Upper lobe of right lung (tissue), 1 donor: ENCODE data around the gene SLC2A11. TPM values are rescaled to one million over a fixed set of nuclear protein-coding genes. Genes with fewer than 3 reads are reported as not detected.

Experiments used
- ATAC-seq: fragments of 200-7000 bp; cut with Tn5 transposase; one replicate; pipeline ENCODE4 v1.9.1; 2020; ENCODE audit warnings: mild to moderate bottlenecking, moderate library complexity
- DNase-seq: peaks from one replicate; pipeline ENCODE4 v3.0.0-alpha.2; 2020
- H3K27ac ChIP-seq: fragments of 200-600 bp; one replicate; pipeline ENCODE4 v1.8.0; 2022
- H3K27me3 ChIP-seq: fragments of 200-600 bp; one replicate; pipeline ENCODE4 v1.8.0; 2022; ENCODE audit warnings: mild to moderate bottlenecking
- H3K36me3 ChIP-seq: fragments of 200-600 bp; one replicate; pipeline ENCODE4 v1.8.0; 2022
- H3K4me1 ChIP-seq: fragments of 200-600 bp; one replicate; pipeline ENCODE4 v1.8.0; 2022
- H3K4me3 ChIP-seq: fragments of 200-600 bp; one replicate; pipeline ENCODE4 v1.8.0; 2022; ENCODE audit warnings: mild to moderate bottlenecking
- H3K9me3 ChIP-seq: fragments of 200-600 bp; one replicate; pipeline ENCODE4 v1.8.0; 2022
- CTCF ChIP-seq: fragments of 200-600 bp; IDR thresholded peaks from one replicate; pipeline ENCODE4 v1.8.0; 2022; ENCODE audit warnings: antibody characterized with exemption
- intact Hi-C: fragments of 100-400 bp; cut with DNase I; formaldehyde crosslinking; loops from one replicate; pipeline ENCODE4 v1.11.0; 2022
- total RNA-seq: library from RNA; stranded (reverse); fragmentation: NEBNext Ultra II Directional; extraction: Animal tissue kit (Norgen Biotek cat#: 25700); gene quantifications from one replicate; pipeline ENCODE4 v1.2.1, GENCODE V29; 2021
- donor health status: DM: no; HTN: yes; CAD: no; lungs with severe emphysema.

SLC2A11 gene
- total RNA-seq, 1 donor from 2014 or later: 13.2 TPM

GRCh38 chr22:23841736-23842445 lies 15.8 kb upstream of the SLC2A11 start:
- intact Hi-C loops: loop anchor here (10.0 kb wide), 1 partner anchor 67 kb away; the partner anchor contains the start of gene MMP11
- no peak for DNase-seq
- H3K4me3 ChIP-seq: no peak overlapping the region
- H3K9me3 ChIP-seq: no peaks in the 10 kb centered on the region
- H3K27ac ChIP-seq: no peak overlapping the region
- TF ChIP-seq CTCF: no peak
- no peak for ATAC-seq
- H3K36me3 ChIP-seq: no peaks in the 10 kb centered on the region
- H3K4me1 ChIP-seq: peaks cover 26% of the 10 kb centered on the region
- no peaks in the 10 kb centered on the region for H3K27me3 ChIP-seq

- no peaks in the 10 kb centered on the region for H3K27me3 ChIP-seq
- ATAC-seq (no peak), DNase-seq (no peak)
- peaks cover 26% of the 10 kb centered on the region for H3K4me1 ChIP-seq
- H3K27ac ChIP-seq: no peak overlapping the region
- H3K4me3 ChIP-seq: no peak overlapping the region
- H3K36me3 ChIP-seq: no peaks in the 10 kb centered on the region
- intact Hi-C loops: loop anchor here (10.0 kb wide), 1 partner anchor 68 kb away; the partner anchor contains the start of gene MMP11
- H3K9me3 ChIP-seq: no peaks in the 10 kb centered on the region
- TF ChIP-seq CTCF: no peak
These were observed 15.1 kb upstream of the SLC2A11 start for GRCh38 chr22:23842599-23842998.

DNA sequence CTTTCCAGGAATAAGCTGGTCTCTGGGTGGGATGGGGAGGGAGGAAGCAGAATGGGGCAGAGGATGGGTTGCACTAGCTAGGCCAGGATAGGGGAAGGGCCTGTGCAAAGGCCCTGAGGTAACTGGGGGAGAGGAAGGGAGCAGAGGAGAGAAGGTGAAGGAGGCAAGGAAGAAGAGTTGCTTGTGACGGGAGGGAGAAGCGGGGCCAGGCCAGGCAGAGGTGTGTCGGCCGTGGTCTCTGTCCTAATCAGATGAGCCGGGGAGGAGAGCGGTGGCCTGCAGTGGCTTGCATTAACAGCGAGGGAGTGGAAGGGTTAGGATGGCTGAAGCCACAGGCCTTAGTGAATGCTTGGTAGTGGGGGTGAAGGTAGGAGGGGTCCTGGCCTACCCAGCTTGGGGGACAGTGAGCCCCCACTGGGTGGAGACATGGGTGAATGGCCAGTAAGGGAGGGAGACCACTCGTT lies 12.9 kb upstream of the SLC2A11 start:
- intact Hi-C loops: loop anchor here (10.0 kb wide), 1 partner anchor 70 kb away; the partner anchor contains the start of gene MMP11
- ATAC-seq: no peak
- no peak for TF ChIP-seq CTCF
- peaks cover 19% of the 10 kb centered on the region for H3K4me1 ChIP-seq
- no peak overlapping the region for H3K27ac ChIP-seq
- no peaks in the 10 kb centered on the region for H3K9me3 ChIP-seq
- H3K27me3 ChIP-seq: peaks cover 2% of the 10 kb centered on the region
- H3K4me3 ChIP-seq: no peak overlapping the region
- DNase-seq: no peak
- H3K36me3 ChIP-seq: no peaks in the 10 kb centered on the region

GRCh38 chr22:23845265-23846080 lies 12.2 kb upstream of the SLC2A11 start:
- ATAC-seq (no peak), DNase-seq (no peak)
- no peak for TF ChIP-seq CTCF
- no peaks in the 10 kb centered on the region for H3K36me3 ChIP-seq
- H3K4me3 ChIP-seq: no peak overlapping the region
- H3K27ac ChIP-seq: no peak overlapping the region
- intact Hi-C loops: loop anchor here (10.0 kb wide), 1 partner anchor 71 kb away; the partner anchor contains the start of gene MMP11
- no peaks in the 10 kb centered on the region for H3K9me3 ChIP-seq
- peaks cover 21% of the 10 kb centered on the region for H3K4me1 ChIP-seq
- peaks cover 7% of the 10 kb centered on the region for H3K27me3 ChIP-seq

DNA sequence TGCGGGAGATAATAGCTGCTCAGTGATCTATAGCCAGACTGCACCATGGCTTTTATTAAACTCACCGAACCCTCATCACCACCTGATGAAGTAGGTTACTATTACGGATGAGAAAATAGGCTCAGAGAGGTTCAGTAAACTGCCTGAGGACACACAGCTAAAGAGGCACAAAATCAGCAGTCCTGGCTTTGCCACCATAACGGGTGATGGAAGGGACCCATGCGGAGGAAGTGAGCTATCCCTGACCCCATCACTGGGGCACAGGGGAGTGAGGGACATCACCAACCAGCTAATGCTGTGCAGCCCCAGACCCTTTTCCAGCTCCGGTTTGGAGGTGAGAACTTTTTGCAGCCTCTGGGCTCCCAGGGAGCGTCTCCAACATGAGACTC lies 11.6 kb upstream of the SLC2A11 start:
- no peak overlapping the region for H3K4me3 ChIP-seq
- DNase-seq: no peak
- peaks cover 21% of the 10 kb centered on the region for H3K4me1 ChIP-seq
- no peaks in the 10 kb centered on the region for H3K36me3 ChIP-seq
- H3K9me3 ChIP-seq: no peaks in the 10 kb centered on the region
- TF ChIP-seq CTCF: no peak
- intact Hi-C loops: loop anchor here (10.0 kb wide), 1 partner anchor 71 kb away; the partner anchor contains the start of gene MMP11
- peaks cover 7% of the 10 kb centered on the region for H3K27me3 ChIP-seq
- no peak overlapping the region for H3K27ac ChIP-seq
- ATAC-seq: no peak
